ENCODE results near the gene LIN37.
"Not testable (repeated sequence)": the region's sequence is repeated elsewhere in the genome, so short reads cannot be mapped to it uniquely, and the experiment has no call there.

LIN37 gene

GRCh38 chr19:35791814-35792279 is 43.5 kb downstream of the LIN37 start:
- no peak for DNase-seq

GRCh38 chr19:35792312-35792711 is 43.9 kb downstream of the LIN37 start:
- DNase-seq: no peak

GRCh38 chr19:35792888-35793287 is 44.5 kb downstream of the LIN37 start:
- DNase-seq: no peak

GRCh38 chr19:35793381-35794165 is 45.2 kb downstream of the LIN37 start:
- no peak for DNase-seq

- DNase-seq: not testable (repeated sequence)
These were observed 47.2 kb downstream of the LIN37 start for GRCh38 chr19:35795564-35795963.

GRCh38 chr19:35796645-35797542 is 48.5 kb downstream of the LIN37 start:
- no peak for DNase-seq

- DNase-seq: no peak
These were observed 49.3 kb downstream of the LIN37 start for GRCh38 chr19:35797663-35798062.

- no peak for DNase-seq
These were observed 53.5 kb downstream of the LIN37 start for GRCh38 chr19:35801828-35802227.
